Left forelimb (tissue), 1 donor: ENCODE results near the gene MAP1LC3A.

Experiments used
- DNase-seq: peaks from one replicate; pipeline ENCODE4 v3.0.0-alpha.2; 2018; ENCODE audit warnings: low spot score

MAP1LC3A gene

GRCh38 chr20:34577061-34577460, 18.5 kb downstream of the MAP1LC3A start:
- no peak for DNase-seq

GRCh38 chr20:34578025-34578424, 19.5 kb downstream of the MAP1LC3A start:
- no peak for DNase-seq

- DNase-seq: no peak
Measured at GRCh38 chr20:34578521-34578920, 20.0 kb downstream of the MAP1LC3A start.

GRCh38 chr20:34579191-34579978, 20.9 kb downstream of the MAP1LC3A start:
- no peak for DNase-seq

GRCh38 chr20:34579979-34580940, 21.7 kb downstream of the MAP1LC3A start:
- no peak for DNase-seq

GRCh38 chr20:34581341-34582184, 23.0 kb downstream of the MAP1LC3A start:
- no peak for DNase-seq

GRCh38 chr20:34582221-34582620, 23.7 kb downstream of the MAP1LC3A start:
- DNase-seq: no peak

- DNase-seq: no peak
Measured at GRCh38 chr20:34582911-34583310, 24.4 kb downstream of the MAP1LC3A start.

GRCh38 chr20:34583544-34583943, 25.0 kb downstream of the MAP1LC3A start:
- DNase-seq: no peak

- DNase-seq: no peak
Measured at GRCh38 chr20:34585019-34585418, 26.5 kb downstream of the MAP1LC3A start.

- no peak for DNase-seq
Measured at GRCh38 chr20:34586488-34587163, 28.1 kb downstream of the MAP1LC3A start.

GRCh38 chr20:34595377-34596184, 37.1 kb downstream of the MAP1LC3A start:
- DNase-seq: no peak

GRCh38 chr20:34600892-34601653, 42.6 kb downstream of the MAP1LC3A start:
- no peak for DNase-seq

- DNase-seq: no peak
Measured at GRCh38 chr20:34604980-34605788, 46.7 kb downstream of the MAP1LC3A start.

GRCh38 chr20:34607066-34607465, 48.5 kb downstream of the MAP1LC3A start:
- DNase-seq: no peak
